NCI-H446 treated with DMSO at 0.1 percent for 48 hours (cell line): ENCODE results near the gene DSTYK.

Source experiments
- DNase-seq: peaks from one replicate; lab custom pipeline; 2025; lab: John Stamatoyannopoulos, UW

Gene DSTYK

DNA sequence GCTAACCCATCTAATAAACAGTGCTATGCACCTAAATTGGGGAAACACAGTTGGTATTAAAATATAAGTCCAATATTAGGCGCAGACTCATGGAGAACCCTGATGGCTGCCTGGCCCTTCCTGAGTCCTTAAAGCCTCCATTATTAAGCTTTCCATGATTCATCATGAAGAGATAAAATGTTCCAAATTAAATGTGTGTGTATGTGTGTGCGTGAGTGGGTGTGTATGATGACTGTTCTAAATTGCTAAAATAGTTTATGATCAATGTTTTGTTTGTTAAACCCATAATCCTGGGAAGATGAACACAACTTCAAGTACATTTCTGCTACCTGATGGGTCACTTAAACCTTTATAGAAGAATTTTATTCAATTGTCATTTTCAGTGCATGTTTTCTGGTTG is 83.5 kb downstream of the DSTYK start:
- no peak for DNase-seq

- DNase-seq, result no peak
Measured at GRCh38 chr1:205127646-205128045, 83.9 kb downstream of the DSTYK start.

GRCh38 chr1:205124726-205125125 is 86.8 kb downstream of the DSTYK start:
- no peak for DNase-seq

- DNase-seq, result no peak
Measured at GRCh38 chr1:205122489-205122882, 89.0 kb downstream of the DSTYK start.

GRCh38 chr1:205121660-205122488 is 89.6 kb downstream of the DSTYK start, which contains the start of gene RBBP5:
TSS of gene RBBP5 (minus strand) at chr1:205121978. CDS start at chr1:205121873, 105 bp downstream.
- DNase-seq, result peak; percentile 96

- no peak for DNase-seq
Measured at GRCh38 chr1:205118752-205119151, 92.8 kb downstream of the DSTYK start.

DNA sequence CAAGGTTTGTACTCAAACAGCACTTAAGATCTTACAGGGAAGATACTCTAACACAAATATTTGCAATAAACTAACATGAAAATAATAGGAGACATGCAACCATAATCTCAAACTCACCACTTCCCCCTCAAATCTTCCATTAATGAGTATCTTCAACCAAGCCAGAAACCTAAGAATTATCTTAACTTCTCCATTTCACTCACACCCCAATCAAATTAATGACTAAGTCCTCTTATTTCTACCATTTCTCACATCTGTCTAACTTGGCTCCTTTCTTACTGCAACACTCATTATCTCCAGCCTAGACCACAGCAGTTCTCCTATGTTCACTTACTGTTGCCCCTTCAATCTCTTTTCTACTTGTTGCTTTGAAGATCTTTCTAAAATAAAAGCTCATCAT is 100.1 kb downstream of the DSTYK start:
- no peak for DNase-seq

- DNase-seq, result no peak
Measured at GRCh38 chr1:205109711-205110110, 101.8 kb downstream of the DSTYK start.

- no peak for DNase-seq
Measured at GRCh38 chr1:205109269-205109668, 102.2 kb downstream of the DSTYK start.

- no peak for DNase-seq
Measured at GRCh38 chr1:205108464-205108863, 103.0 kb downstream of the DSTYK start.

GRCh38 chr1:205107327-205107726 is 104.2 kb downstream of the DSTYK start:
- DNase-seq, result no peak

DNA sequence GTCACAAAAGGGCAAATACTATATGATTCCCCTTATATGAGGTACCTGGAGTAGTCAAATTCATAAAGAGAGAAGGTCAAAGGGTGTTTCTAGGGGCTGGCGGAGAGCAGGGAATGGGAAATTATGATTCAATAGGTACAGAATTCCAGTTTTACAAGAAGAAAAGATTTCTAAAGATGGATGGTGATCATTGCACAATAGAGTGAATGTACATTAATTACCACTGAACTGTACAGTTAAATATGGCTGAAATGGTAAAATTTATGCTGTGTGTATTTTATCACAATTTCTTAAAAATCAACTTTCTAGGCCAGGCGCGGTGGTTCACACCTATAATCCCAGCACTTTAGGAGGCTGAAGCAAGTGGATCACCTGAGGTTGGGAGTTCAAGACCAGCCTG is 109.1 kb downstream of the DSTYK start:
- DNase-seq, result no peak

DNA sequence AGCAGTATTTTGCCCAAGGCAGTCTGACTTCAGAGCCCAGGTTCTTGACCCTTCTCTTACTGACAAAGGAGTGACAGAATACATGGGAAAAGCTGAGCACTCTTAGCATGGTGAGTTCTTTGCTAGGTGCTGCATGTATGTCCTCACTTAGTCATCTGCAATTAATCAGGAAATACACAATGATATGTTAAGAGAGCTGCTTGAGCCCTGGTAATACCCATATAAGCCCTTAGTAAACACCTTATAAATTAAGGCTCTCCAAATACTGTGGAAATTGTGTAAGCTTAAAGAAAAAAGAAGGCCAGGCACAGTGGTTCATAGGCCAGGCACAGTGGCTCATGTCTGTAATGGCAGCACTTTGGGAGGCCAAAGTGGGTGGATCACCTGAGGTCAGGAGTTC is 113.3 kb downstream of the DSTYK start:
- DNase-seq, result no peak

DNA sequence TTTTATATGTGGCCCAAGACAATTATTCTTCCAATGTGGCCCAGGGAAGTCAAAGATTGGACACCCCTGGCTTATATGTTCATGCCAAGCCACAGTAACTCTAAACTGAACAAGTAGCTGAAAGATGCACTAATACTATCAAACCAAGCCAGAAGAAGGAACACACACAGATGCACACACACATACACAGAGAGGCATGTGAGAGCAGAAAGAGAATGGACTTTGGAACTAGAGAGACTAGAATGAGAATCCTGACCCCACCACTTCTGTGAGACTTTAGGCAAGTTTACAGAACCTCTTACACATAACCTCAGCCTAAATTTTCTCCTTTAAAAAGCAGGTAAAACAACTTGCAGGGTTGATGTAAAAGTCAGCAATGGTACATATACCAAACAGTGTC is 116.1 kb downstream of the DSTYK start:
- DNase-seq, result no peak
